Panc1 (cell line): Measurements from ENCODE around the gene GMPPA. TPM values are rescaled to one million over a fixed set of nuclear protein-coding genes. Genes with fewer than 3 reads are reported as not detected.

ENCODE experiments used
- ATAC-seq: fragments of 200-7000 bp; cut with Tn5 transposase; 2 replicates; pipeline ENCODE4 v1.9.1; 2020; ENCODE audit warnings: mild to moderate bottlenecking, moderate library complexity
- BruUV-seq: library from RNA; stranded (reverse); fragments of 400-500 nt; replicated peaks from 2 replicates; lab custom pipeline; 2021; lab: Mats Ljungman, UMichigan
- CTCF ChIA-PET: fragments of 300-600 bp; sonication (Branson Sonifier 250); formaldehyde crosslinking; loops from one replicate; lab custom pipeline; 2022; ENCODE audit warnings: antibody characterized with exemption; lab: Charles Lee
- POLR2A ChIA-PET: fragments of 300-600 bp; sonication (Branson Sonifier 250); formaldehyde crosslinking; loops from one replicate; lab custom pipeline; 2022; ENCODE audit warnings: antibody characterized with exemption; lab: Charles Lee
- DNase-seq: peaks from one replicate; pipeline ENCODE4 v3.0.0-alpha.2; 2010; ENCODE audit warnings: low read depth, low spot score
- H3K27ac ChIP-seq: 2 replicates; pipeline ENCODE4 v1.5.1; 2011; ENCODE audit warnings: mild to moderate bottlenecking, low read length, inconsistent platforms
- H3K27me3 ChIP-seq: fragments of 200-500 bp; sonication (Bioruptor generic); 2 replicates; pipeline ENCODE4 v1.6.0; 2014; ENCODE audit warnings: low read length, inconsistent platforms; ENCODE audit not compliant: control insufficient read depth, insufficient read depth
- H3K36me3 ChIP-seq: fragments of 200-500 bp; sonication (Bioruptor generic); 2 replicates; pipeline ENCODE4 v1.5.1; 2014; ENCODE audit warnings: inconsistent platforms, mild to moderate bottlenecking, low read length, moderate library complexity; ENCODE audit not compliant: control insufficient read depth, insufficient read depth
- H3K4me1 ChIP-seq: 2 replicates; pipeline ENCODE4 v1.5.1; 2011; ENCODE audit warnings: inconsistent platforms, mild to moderate bottlenecking, low read length, moderate library complexity; ENCODE audit not compliant: control insufficient read depth, insufficient read depth
- H3K4me3 ChIP-seq, 2 experiments: 2 replicates each; pipeline ENCODE4 v1.5.1; 2011 to 2012; ENCODE audit warnings: low read depth in 2 of 2, low read length in 2 of 2, mild to moderate bottlenecking in 2 of 2, inconsistent platforms in 1 of 2, moderate library complexity in 1 of 2
- H3K9me3 ChIP-seq: fragments of 200-500 bp; sonication (Bioruptor generic); 2 replicates; pipeline ENCODE4 v1.5.1; 2014; ENCODE audit warnings: low read depth, mild to moderate bottlenecking, inconsistent platforms, low read length, moderate library complexity; ENCODE audit not compliant: control insufficient read depth, insufficient read depth
- CTCF ChIP-seq: fragments of 450-650 bp; IDR thresholded peaks from 2 replicates; pipeline ENCODE4 v1.5.1; 2017; ENCODE audit warnings: mild to moderate bottlenecking
- POLR2AphosphoS5 ChIP-seq: IDR thresholded peaks from 2 replicates; pipeline ENCODE4 v1.6.1; 2012; ENCODE audit warnings: mild to moderate bottlenecking, low read depth, low read length, moderate library complexity
- REST ChIP-seq, 2 experiments: IDR thresholded peaks; 2 replicates each; pipeline ENCODE4 v1.6.1; 2011 to 2012; ENCODE audit warnings: low read depth in 2 of 2, control low read depth in 1 of 2, low read length in 1 of 2, mild to moderate bottlenecking in 1 of 2, moderate library complexity in 1 of 2; ENCODE audit not compliant: insufficient read depth in 1 of 2
- SIN3A ChIP-seq: IDR thresholded peaks from 2 replicates; pipeline ENCODE4 v1.6.1; 2012; ENCODE audit warnings: low read depth, mild to moderate bottlenecking, low read length, moderate library complexity, borderline replicate concordance; ENCODE audit not compliant: insufficient read depth
- TCF7L2 ChIP-seq: IDR thresholded peaks from 2 replicates; pipeline ENCODE4 v1.6.1; 2011; ENCODE audit warnings: mild to moderate bottlenecking, low read depth, low read length, inconsistent platforms
- in situ Hi-C: cut with HindIII; loops from 2 replicates; pipeline ENCODE4 v1.10.0; 2016; ENCODE audit warnings: low sequenced_read_pairs, low pct_unique_long_range_greater_than_20kb
- intact Hi-C: fragments of 100-400 bp; cut with micrococcal nuclease; formaldehyde crosslinking; loops from one replicate; pipeline ENCODE4 v1.10.0; 2022; ENCODE audit not compliant: unreplicated experiment
- total RNA-seq: library from RNA; stranded (reverse); gene quantifications from one replicate; pipeline ENCODE4 v1.2.1, GENCODE V29; 2021; ENCODE audit not compliant: unreplicated experiment

Gene GMPPA
- total RNA-seq, 1 experiment from 2014 or later, result 66.2 TPM

GRCh38 chr2:219461047-219461514, 37.6 kb upstream of the GMPPA start:
- H3K36me3 ChIP-seq, result no peaks in the 10 kb centered on the region
- DNase-seq (no peak), ATAC-seq (no peak)
- no peaks in the 10 kb centered on the region for H3K27me3 ChIP-seq
- H3K4me1 ChIP-seq, result peaks cover 3% of the 10 kb centered on the region; the same call in 1 of the 2 replicates
- ChIA-PET POLR2A (no interaction called here), CTCF (no interaction called here)
- no TSS peak for BruUV-seq
- intact Hi-C loops, result no loop called here
- TF ChIP-seq TCF7L2 (no peak), CTCF (no peak), SIN3A (no peak), POLR2AphosphoS5 (no peak), REST (IDR thresholded peaks at IDR 0.05; ENCODE audit: insufficient read depth in 1 of 2, low read depth in 2 of 2, low read length in 1 of 2) (no peak)
- in situ Hi-C loops, result no loop called here
- no peak overlapping the region for H3K4me3 ChIP-seq
- no peaks in the 10 kb centered on the region for H3K9me3 ChIP-seq
- H3K27ac ChIP-seq, result no peak overlapping the region

GRCh38 chr2:219461669-219462068, 37.0 kb upstream of the GMPPA start:
- no peak for ATAC-seq
- H3K9me3 ChIP-seq, result no peaks in the 10 kb centered on the region
- H3K4me1 ChIP-seq, result peaks cover 3% of the 10 kb centered on the region; the same call in 1 of the 2 replicates
- CTCF ChIA-PET, result no interaction called here
- no peak overlapping the region for H3K27ac ChIP-seq
- intact Hi-C loops, result no loop called here
- POLR2A ChIA-PET, result no interaction called here
- no TSS peak for BruUV-seq
- no peaks in the 10 kb centered on the region for H3K36me3 ChIP-seq
- DNase-seq, result no peak
- in situ Hi-C loops, result no loop called here
- no peak overlapping the region for H3K4me3 ChIP-seq
- H3K27me3 ChIP-seq, result no peaks in the 10 kb centered on the region
- no peak for TF ChIP-seq REST (IDR thresholded peaks at IDR 0.05; ENCODE audit: insufficient read depth in 1 of 2, low read depth in 2 of 2, low read length in 1 of 2)
- no peak for TF ChIP-seq CTCF
- TF ChIP-seq POLR2AphosphoS5, result no peak
- TF ChIP-seq TCF7L2, result no peak
- no peak for TF ChIP-seq SIN3A
